K562 (cell line): ENCODE measurements around the gene KRT76. TPM values are rescaled to one million over a fixed set of nuclear protein-coding genes. Genes with fewer than 3 reads are reported as not detected.

Source experiments
- ATAC-seq: fragments of 200-7000 bp; cut with Tn5 transposase; 3 replicates; pipeline ENCODE4 v1.9.1; 2020; ENCODE audit warnings: moderate library complexity
- BruUV-seq: library from RNA; stranded (reverse); fragments of 400-500 nt; replicated peaks from 2 replicates; lab custom pipeline; 2021; lab: Mats Ljungman, UMichigan
- CTCF ChIA-PET: fragments of 300-600 bp; formaldehyde crosslinking; extraction: SDS; loops from one replicate; lab custom pipeline; 2021; ENCODE audit warnings: low intra/inter-chr PET ratio; lab: Yijun Ruan, JAX
- POLR2A ChIA-PET: fragments of 300-600, 350-650 bp; sonication (Branson Sonifier 250); formaldehyde crosslinking; extraction: SDS; loops from one replicate; lab custom pipeline; 2021; ENCODE audit warnings: antibody characterized with exemption, inconsistent platforms; lab: Yijun Ruan, JAX
- DNase-seq, 4 experiments: peaks; one replicate each; pipeline versions ENCODE4 v3.0.0 to v3.0.0-alpha.2; 2011 to 2018; ENCODE audit warnings: low spot score in 3 of 4, mixed read lengths in 3 of 4; ENCODE audit errors: extremely low read depth in 1 of 4
- FAIRE-seq: peaks from 2 replicates; lab custom pipeline; 2011; peaks lifted over from hg19 to GRCh38; lab: Jason Lieb, UNC
- H2AFZ ChIP-seq: 2 replicates; pipeline ENCODE4 v1.6.0; 2011; ENCODE audit warnings: low read depth, low read length, control low read depth, inconsistent platforms
- H3K27ac ChIP-seq: fragments of 200-600 bp; 3 replicates; pipeline ENCODE4 v1.8.0; 2011; ENCODE audit warnings: low read depth, mild to moderate bottlenecking, control low read depth, inconsistent platforms, low read length, moderate library complexity, mixed read lengths; ENCODE audit errors: extremely low read depth
- H3K27me3 ChIP-seq, 2 experiments: fragments of 300-600 bp in 1 of 2; 2 replicates in 1 of 2; 3 replicates in 1 of 2; pipeline versions ENCODE4 v1.6.0 to v1.8.0; 2011; ENCODE audit warnings: inconsistent platforms in 2 of 2, low read length in 2 of 2, mild to moderate bottlenecking in 1 of 2, mixed read lengths in 1 of 2, moderate library complexity in 1 of 2; ENCODE audit not compliant: control insufficient read depth in 2 of 2, insufficient read depth in 2 of 2
- H3K36me3 ChIP-seq: fragments of 300-600 bp; 3 replicates; pipeline ENCODE4 v1.8.0; 2011; ENCODE audit warnings: mild to moderate bottlenecking, low read length, inconsistent platforms; ENCODE audit not compliant: control insufficient read depth, insufficient read depth
- H3K4me1 ChIP-seq, 2 experiments: fragments of 200-600 bp in 1 of 2; replicated peaks in 1 of 2; 2 replicates in 1 of 2; 3 replicates in 1 of 2; pipeline versions ENCODE4 v1.5.1 to v1.8.0; 2011; ENCODE audit warnings: inconsistent platforms in 2 of 2, low read length in 2 of 2, mild to moderate bottlenecking in 1 of 2, mixed read lengths in 1 of 2, moderate library complexity in 1 of 2; ENCODE audit not compliant: control insufficient read depth in 2 of 2, insufficient read depth in 2 of 2
- H3K4me2 ChIP-seq: 2 replicates; pipeline ENCODE4 v1.6.1; 2011; ENCODE audit warnings: low read length, control low read depth, inconsistent platforms, mixed read lengths; ENCODE audit not compliant: insufficient read depth
- H3K4me3 ChIP-seq: fragments of 200-600 bp; sonication (generic), shearing (Covaris generic); 2 replicates; pipeline ENCODE4 v1.5.1; 2016; ENCODE audit warnings: control low read depth, inconsistent platforms
- H3K79me2 ChIP-seq: fragments of 200-600 bp; 3 replicates; pipeline ENCODE4 v1.8.0; 2011; ENCODE audit warnings: low read length, inconsistent platforms; ENCODE audit not compliant: control insufficient read depth, insufficient read depth
- H3K9ac ChIP-seq, 2 experiments: 2 replicates each; pipeline versions ENCODE4 v1.6.0 to v1.6.1; 2011; ENCODE audit warnings: low read depth in 2 of 2, low read length in 2 of 2, control low read depth in 1 of 2, inconsistent platforms in 1 of 2, mild to moderate bottlenecking in 1 of 2, mixed read lengths in 1 of 2; ENCODE audit not compliant: insufficient read depth in 1 of 2
- H3K9me1 ChIP-seq: one replicate; pipeline ENCODE4 v1.6.0; 2011; ENCODE audit warnings: inconsistent platforms, mild to moderate bottlenecking, low read length, moderate library complexity; ENCODE audit not compliant: control insufficient read depth, insufficient read depth
- H3K9me3 ChIP-seq: replicated peaks from 2 replicates; pipeline ENCODE4 v1.5.1; 2011; ENCODE audit warnings: low read depth, low read length, inconsistent platforms; ENCODE audit not compliant: control insufficient read depth, insufficient read depth
- H4K20me1 ChIP-seq: replicated peaks from 2 replicates; pipeline ENCODE4 v1.6.1; 2011; ENCODE audit warnings: low read length, inconsistent platforms, mixed read lengths; ENCODE audit not compliant: control insufficient read depth, insufficient read depth
- CAMTA2 ChIP-seq: fragments of 250-450 bp; sonication (Bioruptor Pico); conservative IDR thresholded peaks from 2 replicates; pipeline ENCODE4 v1.5.1; 2022
- EZH2 ChIP-seq: IDR thresholded peaks from 2 replicates; pipeline ENCODE4 v1.6.1; 2012; ENCODE audit warnings: low read depth, mild to moderate bottlenecking, inconsistent platforms, low read length, borderline replicate concordance
- GMEB1 ChIP-seq: fragments of 250-450 bp; sonication (Bioruptor Pico); IDR thresholded peaks from 2 replicates; pipeline ENCODE4 v1.4.0; 2020; ENCODE audit warnings: mild to moderate bottlenecking
- KDM2B ChIP-seq: fragments of 250-450 bp; sonication (Bioruptor Pico); IDR thresholded peaks from 2 replicates; pipeline ENCODE4 v1.8.0; 2021; ENCODE audit warnings: mild to moderate bottlenecking, moderate library complexity
- NR4A1 ChIP-seq, 2 experiments: fragments of 250-450 bp in 1 of 2; fragments of 450-650 bp in 1 of 2; sonication (Bioruptor Pico) in 1 of 2; IDR thresholded peaks; 2 replicates each; pipeline versions ENCODE4 v1.4.0 to v1.6.1; 2016 to 2020; ENCODE audit warnings: mild to moderate bottlenecking in 2 of 2, missing compliant biosample characterization in 1 of 2, missing genetic modification characterization in 1 of 2, moderate library complexity in 1 of 2
- PRPF4 ChIP-seq: fragments of 200-400 bp; formaldehyde crosslinking; IDR thresholded peaks from one replicate; pipeline ENCODE4 v1.6.1; 2017; ENCODE audit warnings: low read length, low read depth, mild to moderate bottlenecking; ENCODE audit not compliant: insufficient read depth, poor library complexity, severe bottlenecking
- TCF7L2 ChIP-seq: fragments of 150-350 bp; IDR thresholded peaks from 2 replicates; pipeline ENCODE4 v1.6.1; 2016; ENCODE audit warnings: low read depth, mild to moderate bottlenecking, low read length, moderate library complexity
- TEAD2 ChIP-seq: fragments of 450-650 bp; IDR thresholded peaks from 2 replicates; pipeline ENCODE4 v1.6.1; 2016; ENCODE audit warnings: missing genetic modification characterization, control low read depth, missing compliant biosample characterization
- ZNF263 ChIP-seq: sonication (generic); formaldehyde crosslinking; IDR thresholded peaks from 2 replicates; pipeline ENCODE4 v1.8.0; 2022; ENCODE audit warnings: mild to moderate bottlenecking, missing genetic modification reagents, borderline replicate concordance
- ZNF274 ChIP-seq: IDR thresholded peaks from 2 replicates; pipeline ENCODE4 v1.6.1; 2011; ENCODE audit warnings: low read depth, mild to moderate bottlenecking, low read length, moderate library complexity, borderline replicate concordance
- WGBS: fragments of 100-300 bp; shearing (Covaris generic); methylation state at CpG from one replicate; pipeline ENCODE4 v1.1.6; 2016; ENCODE audit warnings: low coverage, mixed read lengths; ENCODE audit not compliant: insufficient coverage; ENCODE audit errors: missing lambda C conversion rate; 5-methylcytosine and 5-hydroxymethylcytosine counted together
- in situ Hi-C: fragments of 300-500 bp; cut with MboI; formaldehyde crosslinking; loops from 4 replicates; pipeline ENCODE4 v1.15.0; 2018; ENCODE audit warnings: inconsistent platforms, mixed read lengths
- intact Hi-C: fragments of 100-400 bp; cut with micrococcal nuclease; formaldehyde crosslinking; loops from 2 replicates; pipeline ENCODE4 v1.14.2; 2022
- polyA plus RNA-seq, 8 experiments: library from polyadenylated mRNA; depleted of rRNA in 4 of 8; stranded (reverse) in 5 of 8; unstranded in 3 of 8; fragments of >200 nt; fragmentation: Nextera tagmentation in 2 of 8; fragmentation: Illumina TruSeq in 1 of 8; extraction: Ambion mirVana in 2 of 8; extraction: Trizol in 1 of 8; gene quantifications; 2 replicates each; pipeline versions ENCODE4 v1.2.1 to v1.2.3, GENCODE V29; 2011 to 2014; ENCODE audit warnings: inconsistent platforms in 1 of 8, missing spikeins in 1 of 8
- total RNA-seq, 7 experiments: library from RNA; depleted of rRNA in 6 of 7; stranded (reverse); fragments of >200 nt in 6 of 7; fragmentation: Illumina TruSeq in 2 of 7; extraction: Trizol in 2 of 7; gene quantifications; 2 replicates each; pipeline versions ENCODE4 v1.2.1 to v1.2.3, GENCODE V29; 2011 to 2021; ENCODE audit warnings: low replicate concordance in 1 of 7

Gene KRT76
- total and polyA plus RNA-seq, 9 of the 15 experiments (the other 6 are each of a cell fraction or from before 2014, with no cell fraction given), result not detected

DNA sequence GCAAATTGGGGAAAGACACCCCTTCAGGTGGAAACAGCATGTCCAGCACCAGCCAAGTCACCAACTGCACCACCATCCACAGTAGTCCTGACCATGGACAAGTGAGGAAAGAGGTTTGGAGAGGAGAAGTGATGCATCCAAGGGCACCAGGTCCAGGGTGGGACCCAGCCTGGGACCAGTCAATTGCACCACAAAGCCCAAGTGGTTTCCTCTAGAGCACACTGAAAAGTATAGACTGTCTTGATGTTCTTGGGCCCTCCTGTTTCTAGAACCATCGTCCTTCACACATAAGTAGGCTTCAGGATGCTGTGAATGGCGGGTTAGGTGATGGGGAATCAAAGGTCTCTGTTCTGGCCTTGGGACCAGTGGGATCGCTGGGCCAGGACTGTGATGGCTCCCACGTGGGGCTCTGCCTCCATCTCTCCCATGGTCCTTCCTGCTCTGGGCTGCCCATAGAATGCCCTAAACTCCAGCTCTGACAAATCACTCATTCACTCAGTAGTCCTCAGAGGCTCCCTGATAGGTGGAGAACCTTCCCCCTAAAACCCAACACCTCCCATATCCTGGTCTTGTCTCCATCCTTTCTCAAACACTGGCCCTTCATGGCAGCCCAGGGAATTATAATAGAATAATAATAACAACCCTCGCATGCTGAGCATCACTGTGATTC is 47.7 kb upstream of the KRT76 start (continued):
- TF ChIP-seq GMEB1 (no peak), EZH2 (no peak), PRPF4 (no peak), TCF7L2 (no peak), ZNF263 (CRISPR knock-in tag) (no peak), NR4A1 (CRISPR knock-in tag; IDR thresholded peaks at IDR 0.05) (no peak), NR4A1 (tag; IDR thresholded peaks at IDR 0.05) (no peak)

DNA sequence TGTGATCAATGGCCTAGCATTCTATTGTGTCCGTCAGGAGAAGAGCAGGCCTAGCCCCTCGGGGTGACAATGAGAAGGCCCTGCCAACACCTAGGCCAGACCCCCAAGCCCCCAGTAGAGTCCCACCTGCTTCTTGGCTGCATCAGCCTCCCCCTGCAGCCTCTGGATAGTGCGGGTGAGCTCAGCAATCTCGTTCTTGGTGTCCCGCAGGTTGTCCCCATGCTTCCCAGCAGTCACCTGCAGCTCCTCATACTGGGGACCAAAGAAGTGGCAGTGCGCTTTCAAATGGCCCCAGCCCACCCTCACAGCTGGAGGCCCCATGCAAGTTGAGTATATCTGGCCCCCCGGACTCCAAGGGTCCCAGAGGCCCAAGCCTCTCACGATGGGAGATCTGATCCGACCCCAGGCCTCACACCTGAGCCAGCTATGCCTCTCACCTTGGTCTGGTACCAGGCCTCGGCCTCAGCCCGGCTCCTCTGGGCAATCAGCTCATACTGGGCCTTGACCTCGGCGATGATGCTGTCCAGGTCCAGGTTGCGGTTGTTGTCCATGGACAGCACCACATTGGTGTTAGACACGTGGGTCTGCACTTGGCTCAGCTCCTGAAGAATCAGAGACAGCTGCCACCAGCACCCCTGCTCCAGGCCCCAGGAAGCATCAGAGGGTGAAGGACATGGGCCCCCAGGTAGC is 46.8 kb upstream of the KRT76 start:
- ChIA-PET POLR2A (interaction anchor here (0.6 to 1.3 kb wide), 3 partner anchors 8 to 42 kb away, joined by 3 read pairs; no protein-coding TSS in a partner anchor), CTCF (no interaction called here)
- Histone ChIP-seq H3K9me3 (no peaks in the 10 kb centered on the region), H2AFZ (no peak overlapping the region), H3K4me3 (no peak overlapping the region), H3K9me1 (no peaks in the 10 kb centered on the region), H3K27me3 (peaks cover 28 to 74% of the 10 kb centered on the region in 2 experiments; a peak in 4 of 5 replicates), H4K20me1 (no peaks in the 10 kb centered on the region; the same call in 1 of the 2 replicates), H3K4me2 (no peak overlapping the region), H3K4me1 (no peaks in the 10 kb centered on the region; a peak in 1 of 5 replicates), H3K9ac (0 out of 4 replicates have a peak overlapping the region, but pooled peaks of 1 of the 2 experiments have one; percentile 15), H3K27ac (no peak overlapping the region), H3K79me2 (no peaks in the 10 kb centered on the region), H3K36me3 (no peaks in the 10 kb centered on the region)
- ATAC-seq, result no peak
- no peak for FAIRE-seq
- in situ Hi-C loops, result no loop called here
- TF ChIP-seq CAMTA2 (CRISPR knock-in tag) (no peak), ZNF274 (no peak), KDM2B (CRISPR knock-in tag) (no peak), TEAD2 (tag) (no peak)
- BruUV-seq, result no TSS peak
- DNase-seq, result no peak
- intact Hi-C loops, result no loop called here
- WGBS, result 3% methylated on average over 14 of the region's 15 CpGs
